ENCODE data around the gene LOC101059915.
A peak's percentile ranks its signal among the peaks of the same experiment; 100 is the strongest.

The LOC101059915 gene

DNA sequence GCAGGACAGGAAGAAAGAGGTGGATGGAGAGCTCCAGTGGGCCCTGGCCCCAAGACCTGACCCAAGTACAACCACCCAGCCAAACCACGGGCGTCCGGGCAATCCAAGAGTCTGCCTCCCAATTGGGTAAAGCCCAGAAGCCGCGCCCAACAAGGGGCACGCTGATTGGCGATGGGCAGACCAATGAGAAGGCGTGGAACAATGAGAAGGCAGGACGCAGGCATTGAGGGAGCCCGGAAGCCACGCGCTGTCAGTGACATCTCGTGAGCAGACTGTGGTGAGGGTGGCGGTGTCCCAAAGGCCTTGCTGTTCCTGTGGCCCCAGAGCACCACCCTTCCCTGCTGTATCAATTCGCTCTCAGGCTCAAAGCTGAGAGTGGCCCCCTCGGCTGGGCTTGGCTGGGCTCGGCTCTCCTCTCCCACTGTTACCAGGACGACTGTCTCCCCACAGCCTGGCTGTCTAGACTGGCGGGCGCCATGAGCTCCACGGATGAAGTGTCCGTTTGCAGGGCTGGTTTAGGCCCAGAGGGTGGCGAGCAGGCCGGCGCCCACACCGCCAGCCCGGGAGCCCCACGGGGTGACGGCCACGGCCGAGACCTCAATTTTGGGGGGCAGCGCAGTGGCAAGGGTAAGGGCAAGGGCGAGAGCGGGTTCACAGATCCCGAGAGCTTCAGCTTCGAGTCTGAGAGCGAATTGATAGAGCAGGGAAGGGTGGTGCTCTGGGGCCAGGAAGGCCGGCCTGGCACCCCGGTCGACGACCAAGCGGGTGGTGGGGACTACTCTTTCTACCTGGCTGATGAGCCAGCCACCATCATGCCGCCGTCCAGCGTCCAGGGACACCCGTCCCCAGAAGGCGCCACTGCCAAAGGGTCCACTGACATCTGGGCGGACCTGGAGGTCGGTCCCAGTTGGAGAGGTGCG lies at the start of gene LOC101059915:
Gene LOC101059915, plus strand, starts transcription at position 219 of the 920 bp plus-strand sequence.
- DNase-seq, result peak; percentile 44

- no peak for DNase-seq
Observed at GRCh38 chrX:71617742-71618141, 49.6 kb upstream of the LOC101059915 start.

GRCh38 chrX:71618303-71618721 lies 49.0 kb upstream of the LOC101059915 start, which contains the start of gene CXCR3:
Gene CXCR3 (minus strand): TSS chrX:71618511. CDS start chrX:71618449, 62 bp downstream.
- DNase-seq, result no peak

GRCh38 chrX:71618787-71619186 lies 48.6 kb upstream of the LOC101059915 start:
- DNase-seq, result no peak

GRCh38 chrX:71619193-71619592 lies 48.2 kb upstream of the LOC101059915 start:
- no peak for DNase-seq

- DNase-seq, result no peak
Observed at GRCh38 chrX:71619986-71620385, 47.4 kb upstream of the LOC101059915 start.

GRCh38 chrX:71621603-71622002 lies 45.7 kb upstream of the LOC101059915 start:
- DNase-seq, result no peak

GRCh38 chrX:71622032-71622575 lies 45.2 kb upstream of the LOC101059915 start:
- no peak for DNase-seq

DNA sequence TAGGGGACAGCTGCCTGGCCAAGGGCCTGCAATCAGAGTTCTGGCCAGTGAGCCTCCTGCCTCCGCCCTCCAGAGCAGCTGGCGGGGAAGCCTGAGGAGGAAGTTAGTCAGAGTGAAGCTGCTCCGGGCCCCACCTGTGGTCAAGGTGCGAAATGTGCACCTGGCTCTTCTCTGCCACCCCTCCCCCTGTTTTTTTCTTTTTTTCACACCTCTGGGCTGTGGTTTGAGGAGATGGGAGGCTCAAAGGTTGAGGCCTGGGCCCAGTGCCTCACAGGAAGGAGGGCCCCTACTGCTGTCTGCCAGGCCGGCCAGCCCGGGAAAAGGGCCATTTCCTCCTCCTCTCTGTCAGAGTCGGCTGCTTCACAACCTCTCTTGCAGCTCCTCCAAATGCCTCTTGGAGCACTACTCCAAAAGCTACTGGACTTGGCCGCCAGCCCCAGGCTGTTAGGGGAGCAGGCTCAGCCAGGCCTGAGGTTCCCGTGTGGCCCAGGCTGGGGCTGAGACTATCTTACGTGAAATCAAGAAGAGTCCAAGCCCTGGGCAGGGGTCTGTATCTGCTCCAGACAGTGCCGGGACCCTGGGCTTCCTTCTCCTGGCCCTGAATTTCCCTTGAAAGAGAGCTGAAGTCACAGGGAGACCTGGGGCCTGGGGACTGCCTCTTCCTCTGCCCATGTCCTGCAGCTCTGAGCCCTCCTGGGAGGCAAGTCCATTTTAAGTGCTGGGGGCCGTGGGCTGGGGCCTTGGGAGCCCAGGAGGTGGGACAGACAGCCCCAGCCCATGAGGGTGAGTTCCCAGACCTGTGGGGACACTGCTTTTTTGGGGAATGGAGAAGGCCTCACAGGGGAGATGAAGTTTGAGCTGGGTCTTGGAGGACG lies 44.5 kb upstream of the LOC101059915 start:
- no peak for DNase-seq

- no peak for DNase-seq
Observed at GRCh38 chrX:71623714-71624113, 43.6 kb upstream of the LOC101059915 start.

DNA sequence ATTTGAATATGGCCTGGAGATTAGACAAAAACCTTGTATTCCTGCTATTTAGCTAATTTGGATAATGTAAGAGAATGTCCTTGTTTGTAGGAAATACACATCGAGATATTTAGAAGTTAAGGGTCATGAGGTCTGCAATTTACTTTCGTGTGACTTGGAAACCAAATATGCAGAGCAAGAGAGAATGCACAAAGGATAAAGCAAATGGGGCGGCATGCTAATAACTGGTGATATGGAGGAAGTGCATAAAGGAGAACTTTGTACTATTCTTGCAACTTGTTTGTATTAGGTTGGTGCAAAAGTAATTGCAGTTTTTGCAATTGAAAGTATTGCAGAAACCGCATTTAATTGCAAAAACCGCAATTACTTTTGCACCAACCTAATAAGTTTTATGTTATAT lies 41.9 kb upstream of the LOC101059915 start:
- DNase-seq, result no peak

DNA sequence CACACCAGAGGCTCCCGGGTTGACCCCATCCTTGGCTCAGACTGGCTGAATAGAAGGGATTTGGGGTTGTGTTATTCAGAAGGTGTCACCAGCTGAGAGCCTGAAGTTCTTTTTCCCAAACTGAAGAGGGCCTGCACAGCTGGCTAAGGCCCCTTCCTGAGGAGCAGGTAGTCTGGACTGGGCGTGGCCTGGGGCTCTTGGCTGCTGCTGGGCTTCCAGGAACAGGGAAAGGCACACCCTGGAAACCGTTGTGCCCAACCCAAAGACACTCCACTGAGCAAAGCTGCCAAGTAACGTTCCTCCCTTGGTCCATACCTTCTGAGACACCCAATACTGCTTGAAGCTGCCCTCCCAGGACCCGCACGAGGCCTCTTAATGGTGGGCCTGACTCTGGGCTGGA lies 40.8 kb upstream of the LOC101059915 start:
- no peak for DNase-seq

DNA sequence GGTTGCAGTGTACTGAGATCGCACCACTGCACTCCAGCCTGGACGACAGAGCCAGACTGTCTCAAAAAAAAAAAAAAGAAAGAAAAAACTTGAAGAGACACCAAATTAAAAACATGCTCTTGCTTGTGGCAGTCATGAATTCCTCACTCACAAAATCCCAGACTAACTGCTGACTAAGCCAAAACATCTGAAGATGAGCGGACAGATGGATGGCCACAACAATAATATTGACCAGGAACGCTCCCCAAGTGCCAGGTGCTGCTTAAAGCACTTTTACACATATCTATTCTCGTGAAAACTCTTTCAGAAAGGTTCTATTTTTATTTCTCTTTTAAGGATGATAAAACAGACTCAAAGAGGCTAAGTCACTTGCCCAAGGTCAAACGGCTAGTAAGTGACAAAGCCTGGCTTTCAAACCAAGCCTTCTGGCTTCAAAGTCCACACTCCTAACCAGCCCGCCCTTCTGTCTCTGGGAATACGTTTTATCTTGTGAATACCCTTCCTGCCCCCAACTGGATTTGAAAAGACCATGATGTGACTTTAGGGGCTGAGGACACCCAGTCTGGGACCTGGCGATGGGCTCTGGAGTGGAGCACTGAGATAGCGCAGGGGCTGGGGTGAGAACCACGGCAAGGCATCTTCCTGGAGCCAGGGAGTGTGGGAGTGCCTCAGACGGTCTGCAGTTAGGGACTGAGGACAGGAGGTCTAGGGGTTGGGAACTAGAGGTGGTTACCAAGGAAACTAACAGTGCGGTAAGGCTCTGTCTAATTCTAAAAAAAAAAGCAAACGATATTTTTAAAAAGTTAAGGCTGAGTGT lies 39.5 kb upstream of the LOC101059915 start:
- no peak for DNase-seq

DNA sequence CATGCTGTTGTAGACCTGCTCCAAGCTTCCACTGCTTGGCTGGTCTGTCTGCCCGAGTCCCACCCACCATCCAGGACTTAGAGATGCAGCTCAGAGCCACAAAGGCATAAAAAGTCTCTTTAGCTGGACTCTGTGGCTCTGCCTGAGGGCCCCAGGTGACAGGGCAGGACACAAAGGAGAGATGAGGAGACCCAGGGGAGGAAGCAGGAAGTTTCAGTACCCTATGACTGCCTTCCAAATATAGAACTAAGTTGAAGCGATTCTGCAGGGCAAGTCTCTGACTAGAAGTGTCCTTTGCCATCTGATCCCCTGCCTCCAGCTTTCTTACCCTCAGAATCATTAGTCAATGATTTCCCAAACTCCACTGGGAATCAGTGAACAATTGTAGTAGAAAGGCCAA lies 37.9 kb upstream of the LOC101059915 start:
- no peak for DNase-seq

- no peak for DNase-seq
Observed at GRCh38 chrX:71632923-71633657, 34.3 kb upstream of the LOC101059915 start.

GRCh38 chrX:71634366-71634765 lies 33.0 kb upstream of the LOC101059915 start:
- no peak for DNase-seq

- DNase-seq, result peak; percentile 13
Observed at GRCh38 chrX:71636438-71637252, 30.7 kb upstream of the LOC101059915 start.

- no peak for DNase-seq
Observed at GRCh38 chrX:71637253-71637618, 30.1 kb upstream of the LOC101059915 start.

DNA sequence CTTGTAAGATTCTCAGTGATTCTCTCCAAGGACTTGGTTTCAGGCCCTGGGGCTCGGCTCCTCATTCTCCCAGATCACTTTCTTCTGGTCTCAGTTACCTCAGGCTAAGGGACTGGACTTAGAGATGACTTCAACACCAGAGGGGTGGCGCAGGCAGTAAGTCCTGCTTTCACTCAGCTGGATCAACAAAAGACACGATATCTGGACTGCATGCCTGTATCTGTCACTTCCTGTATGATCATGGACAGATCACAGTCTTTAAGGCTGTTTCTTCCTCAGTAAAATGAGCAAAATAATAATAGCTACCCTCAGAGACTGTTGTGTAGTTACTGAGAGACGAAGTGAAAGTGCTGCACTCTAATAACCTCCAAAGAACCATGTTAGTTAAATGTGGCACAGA lies 29.5 kb upstream of the LOC101059915 start:
- DNase-seq, result no peak

GRCh38 chrX:71638409-71638808 lies 28.9 kb upstream of the LOC101059915 start:
- DNase-seq, result no peak

DNA sequence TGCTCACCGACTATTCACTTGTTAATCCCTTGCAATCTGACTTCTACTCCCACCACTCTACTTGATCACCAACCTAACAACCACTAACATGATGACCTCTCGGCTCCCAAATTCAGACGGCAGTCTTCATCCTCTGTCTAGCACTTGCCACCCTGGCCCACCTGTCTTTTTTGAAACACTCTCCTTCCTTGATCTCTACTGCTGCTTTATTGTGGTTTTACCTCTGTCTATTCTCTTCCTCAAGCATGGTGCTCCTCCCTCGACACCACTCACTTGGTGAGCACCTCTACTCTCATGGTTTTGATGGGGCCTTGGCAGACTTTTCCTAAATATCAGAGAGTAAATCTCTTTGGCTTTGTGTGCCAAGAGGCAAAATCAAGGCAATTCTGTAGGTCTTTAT lies 27.3 kb upstream of the LOC101059915 start:
- DNase-seq, result no peak

All from SHP77 treated with DMSO at 0.1 percent for 48 hours (cell line).